Endodermal cell (in vitro differentiated cells): Measurements from ENCODE around the gene SMIM38. TPM values are rescaled to one million over a fixed set of nuclear protein-coding genes. Genes with fewer than 3 reads are reported as not detected.
"Not testable (repeated sequence)": the region's sequence is repeated elsewhere in the genome, so short reads cannot be mapped to it uniquely, and the experiment has no call there.

Source experiments
- DNase-seq: peaks from one replicate; pipeline ENCODE4 v3.0.0-alpha.2; 2017
- H3K27ac ChIP-seq: 2 replicates; pipeline ENCODE4 v1.5.1; 2013; ENCODE audit warnings: mild to moderate bottlenecking, low read depth, low read length, moderate library complexity
- H3K27me3 ChIP-seq: 2 replicates; pipeline ENCODE4 v1.6.1; 2013; ENCODE audit warnings: mild to moderate bottlenecking, low read length, moderate library complexity; ENCODE audit not compliant: insufficient read depth, control insufficient read depth, poor library complexity, severe bottlenecking
- H3K36me3 ChIP-seq: 2 replicates; pipeline ENCODE4 v1.7.0; 2013; ENCODE audit warnings: mild to moderate bottlenecking, low read length, moderate library complexity; ENCODE audit not compliant: control insufficient read depth, insufficient read depth
- H3K4me1 ChIP-seq: one replicate; pipeline ENCODE4 v1.7.0; 2013; ENCODE audit warnings: low read length; ENCODE audit not compliant: control insufficient read depth, insufficient read depth
- H3K4me3 ChIP-seq: 2 replicates; pipeline ENCODE4 v1.5.1; 2013; ENCODE audit warnings: mild to moderate bottlenecking, low read length, moderate library complexity
- H3K9ac ChIP-seq: 2 replicates; pipeline ENCODE4 v1.6.1; 2013; ENCODE audit warnings: mild to moderate bottlenecking, low read length, moderate library complexity; ENCODE audit not compliant: poor library complexity, severe bottlenecking; ENCODE audit errors: extremely low read depth
- H3K9me3 ChIP-seq: 2 replicates; pipeline ENCODE4 v1.6.1; 2013; ENCODE audit warnings: mild to moderate bottlenecking, low read length, moderate library complexity; ENCODE audit not compliant: control insufficient read depth
- H3K27ac Mint-ChIP-seq: 2 replicates; pipeline ENCODE4 v1.8.0; 2020; ENCODE audit warnings: mixed read lengths
- H3K27me3 Mint-ChIP-seq: 2 replicates; pipeline ENCODE4 v1.8.0; 2021; ENCODE audit warnings: mild to moderate bottlenecking, mixed read lengths; ENCODE audit not compliant: insufficient read depth
- H3K36me3 Mint-ChIP-seq: 2 replicates; pipeline ENCODE4 v1.8.0; 2020; ENCODE audit warnings: low read depth, mixed read lengths
- H3K4me1 Mint-ChIP-seq: 2 replicates; pipeline ENCODE4 v1.8.0; 2020; ENCODE audit warnings: mixed read lengths
- H3K4me3 Mint-ChIP-seq: 2 replicates; pipeline ENCODE4 v1.8.0; 2020; ENCODE audit warnings: mild to moderate bottlenecking, moderate library complexity, mixed read lengths
- H3K9me3 Mint-ChIP-seq: 2 replicates; pipeline ENCODE4 v1.8.0; 2020; ENCODE audit warnings: mild to moderate bottlenecking, mixed read lengths
- CTCF ChIP-seq: fragments of 200-600 bp; sonication (generic); conservative IDR thresholded peaks from 2 replicates; pipeline ENCODE4 v1.5.0; 2021; ENCODE audit warnings: antibody characterized with exemption, mild to moderate bottlenecking
- WGBS, 2 experiments: methylation state at CpG; one replicate each; pipeline versions ENCODE4 v1.1.5 to v1.1.7; 2013; ENCODE audit warnings: missing lambda C conversion rate in 2 of 2, mixed read lengths in 1 of 2; ENCODE audit not compliant: insufficient coverage in 1 of 2, insufficient read length in 1 of 2; 5-methylcytosine and 5-hydroxymethylcytosine counted together
- total RNA-seq, 2 donors: library from RNA; stranded (reverse); fragmentation: NEBNext Ultra II Directional in 1 of 2; extraction: Animal tissue kit (Norgen Biotek cat#: 25700) in 1 of 2; gene quantifications; 2 replicates in 1 of 2; 3 replicates in 1 of 2; pipeline ENCODE4 v1.2.1, GENCODE V29; 2021

SMIM38 gene
- total RNA-seq, 2 donors from 2014 or later = 0.20 to 0.64 TPM

GRCh38 chr11:69132301-69132670 lies 23.4 kb upstream of the SMIM38 start:
- H3K4me3 Mint-ChIP-seq = no peak overlapping the region
- H3K27ac ChIP-seq = no peak overlapping the region
- H3K4me1 ChIP-seq = no peaks in the 10 kb centered on the region
- H3K27ac Mint-ChIP-seq = no peak overlapping the region
- H3K4me3 ChIP-seq = no peak overlapping the region
- H3K27me3 ChIP-seq = no peaks in the 10 kb centered on the region
- H3K9ac ChIP-seq = no peak overlapping the region
- peaks cover 5% of the 10 kb centered on the region for H3K36me3 Mint-ChIP-seq
- DNase-seq = no peak
- H3K36me3 ChIP-seq = no peaks in the 10 kb centered on the region
- H3K9me3 Mint-ChIP-seq = peaks cover 31% of the 10 kb centered on the region
- H3K9me3 ChIP-seq = peaks cover 23% of the 10 kb centered on the region
- WGBS, 2 experiments = 93 to 96% methylated on average over 4 to 7 of the region's 7 CpGs
- H3K27me3 Mint-ChIP-seq = peaks cover 2% of the 10 kb centered on the region
- TF ChIP-seq CTCF = no peak
- H3K4me1 Mint-ChIP-seq = peaks cover 3% of the 10 kb centered on the region

- H3K27ac Mint-ChIP-seq = no peak overlapping the region
- Histone ChIP-seq H3K4me3 (no peak overlapping the region), H3K9me3 (peaks cover 18% of the 10 kb centered on the region), H3K36me3 (no peaks in the 10 kb centered on the region), H3K4me1 (no peaks in the 10 kb centered on the region), H3K27ac (no peak overlapping the region), H3K27me3 (no peaks in the 10 kb centered on the region), H3K9ac (no peak overlapping the region)
- H3K4me1 Mint-ChIP-seq = peaks cover 3% of the 10 kb centered on the region
- DNase-seq = no peak
- H3K4me3 Mint-ChIP-seq = no peak overlapping the region
- 85 to 97% methylated on average over 4 of the region's 4 CpGs for WGBS, 2 experiments
- TF ChIP-seq CTCF = no peak
- H3K27me3 Mint-ChIP-seq = peaks cover 2% of the 10 kb centered on the region
- H3K9me3 Mint-ChIP-seq = peaks cover 25% of the 10 kb centered on the region
- peaks cover 5% of the 10 kb centered on the region for H3K36me3 Mint-ChIP-seq
These were observed 22.5 kb upstream of the SMIM38 start for GRCh38 chr11:69133251-69133650.

- not testable (repeated sequence) for H3K36me3 Mint-ChIP-seq, H3K9ac ChIP-seq, H3K36me3 ChIP-seq, H3K27ac ChIP-seq, H3K4me3 Mint-ChIP-seq, DNase-seq, H3K27ac Mint-ChIP-seq, H3K4me1 ChIP-seq, H3K27me3 Mint-ChIP-seq, H3K4me1 Mint-ChIP-seq, H3K27me3 ChIP-seq, H3K4me3 ChIP-seq
- 95% methylated on average over 2 of the region's 2 CpGs; no CpG with 5 or more reads in 1 of the 2 experiments for WGBS, 2 experiments
- H3K9me3 ChIP-seq = peaks cover 10% of the 10 kb centered on the region
- H3K9me3 Mint-ChIP-seq = peaks cover 18% of the 10 kb centered on the region
These were observed 21.6 kb upstream of the SMIM38 start for GRCh38 chr11:69134182-69134581.

GRCh38 chr11:69134957-69135356 lies 20.8 kb upstream of the SMIM38 start:
- H3K4me1 ChIP-seq = no peaks in the 10 kb centered on the region
- H3K9me3 Mint-ChIP-seq = peaks cover 18% of the 10 kb centered on the region
- no peak overlapping the region for H3K4me3 Mint-ChIP-seq
- H3K9me3 ChIP-seq = peaks cover 10% of the 10 kb centered on the region
- no peaks in the 10 kb centered on the region for H3K27me3 ChIP-seq
- H3K36me3 Mint-ChIP-seq = peaks cover 5% of the 10 kb centered on the region
- 89 to 93% methylated on average over 7 to 8 of the region's 8 CpGs for WGBS, 2 experiments
- H3K27ac Mint-ChIP-seq = no peak overlapping the region
- DNase-seq = no peak
- peaks cover 6% of the 10 kb centered on the region for H3K4me1 Mint-ChIP-seq
- no peak overlapping the region for H3K27ac ChIP-seq
- TF ChIP-seq CTCF = no peak
- H3K9ac ChIP-seq = no peak overlapping the region
- no peak overlapping the region for H3K4me3 ChIP-seq
- H3K36me3 ChIP-seq = no peaks in the 10 kb centered on the region
- H3K27me3 Mint-ChIP-seq = peaks cover 2% of the 10 kb centered on the region
